Type B pancreatic cell (in vitro differentiated cells): ENCODE data around the gene UBE2D2. TPM values are rescaled to one million over a fixed set of nuclear protein-coding genes. Genes with fewer than 3 reads are reported as not detected.
A peak's percentile ranks its signal among the peaks of the same experiment; 100 is the strongest.
"Not testable (repeated sequence)": the region's sequence is repeated elsewhere in the genome, so short reads cannot be mapped to it uniquely, and the experiment has no call there.

Experiments
- DNase-seq: peaks from one replicate; pipeline ENCODE4 v3.0.0; 2021; ENCODE audit warnings: mixed read lengths; ENCODE audit not compliant: unreplicated experiment; ENCODE audit errors: extremely low spot score
- H3K27ac Mint-ChIP-seq: 2 replicates; pipeline ENCODE4 v1.8.0; 2021; ENCODE audit warnings: mild to moderate bottlenecking, mixed read lengths
- H3K27me3 Mint-ChIP-seq: 2 replicates; pipeline ENCODE4 v1.8.0; 2021; ENCODE audit warnings: mixed read lengths
- H3K36me3 Mint-ChIP-seq: 2 replicates; pipeline ENCODE4 v1.8.0; 2021; ENCODE audit warnings: mixed read lengths
- H3K4me1 Mint-ChIP-seq: one replicate; pipeline ENCODE4 v1.8.0; 2021; ENCODE audit warnings: mixed read lengths; ENCODE audit not compliant: unreplicated experiment
- H3K4me3 Mint-ChIP-seq: 2 replicates; pipeline ENCODE4 v1.8.0; 2021; ENCODE audit warnings: mild to moderate bottlenecking, mixed read lengths
- H3K9me3 Mint-ChIP-seq: 2 replicates; pipeline ENCODE4 v1.8.0; 2021; ENCODE audit warnings: mixed read lengths
- CTCF ChIP-seq: fragments of 200-600 bp; sonication (generic); conservative IDR thresholded peaks from 2 replicates; pipeline ENCODE4 v1.5.0; 2021; ENCODE audit warnings: antibody characterized with exemption, mild to moderate bottlenecking
- total RNA-seq: library from RNA; stranded (reverse); gene quantifications from 2 replicates; pipeline ENCODE4 v1.2.1, GENCODE V29; 2021; ENCODE audit warnings: low replicate concordance

UBE2D2 gene
- total RNA-seq, 1 donor from 2014 or later: 140 TPM

DNA sequence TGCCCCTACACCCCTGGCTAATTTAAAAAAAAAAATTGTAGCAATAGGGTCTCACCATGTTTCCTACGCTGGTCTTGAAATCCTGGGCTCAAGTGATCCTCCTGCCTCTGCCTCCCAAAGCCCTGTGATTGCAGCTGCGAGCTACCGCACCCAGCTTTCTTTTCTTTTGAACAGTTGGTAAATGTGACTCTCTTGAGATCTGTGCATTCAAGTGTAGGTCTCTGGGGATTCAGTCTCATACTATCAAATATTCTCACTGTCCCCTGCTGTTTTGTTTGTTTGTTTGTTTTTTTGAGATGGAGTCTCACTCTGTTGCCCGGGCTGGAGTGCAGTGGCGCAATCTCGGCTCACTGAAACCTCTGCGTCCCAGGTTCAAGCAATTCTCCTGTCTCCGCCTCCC lies 44.7 kb downstream of the UBE2D2 start:
- H3K27ac Mint-ChIP-seq: peak overlapping the region; percentile 61

GRCh38 chr5:139611703-139612584 lies 50.8 kb downstream of the UBE2D2 start:
- H3K36me3 Mint-ChIP-seq: peaks cover 12% of the 10 kb centered on the region
- H3K27ac Mint-ChIP-seq: peak overlapping the region; percentile 55

More for the DNA sequence above, 44.7 kb downstream of the UBE2D2 start:
- Mint-ChIP-seq H3K36me3 (peaks cover 15% of the 10 kb centered on the region), H3K4me1 (no peaks in the 10 kb centered on the region), H3K27me3 (no peaks in the 10 kb centered on the region), H3K9me3 (no peaks in the 10 kb centered on the region), H3K4me3 (no peak overlapping the region)
- DNase-seq: no peak
- TF ChIP-seq CTCF: no peak

DNA sequence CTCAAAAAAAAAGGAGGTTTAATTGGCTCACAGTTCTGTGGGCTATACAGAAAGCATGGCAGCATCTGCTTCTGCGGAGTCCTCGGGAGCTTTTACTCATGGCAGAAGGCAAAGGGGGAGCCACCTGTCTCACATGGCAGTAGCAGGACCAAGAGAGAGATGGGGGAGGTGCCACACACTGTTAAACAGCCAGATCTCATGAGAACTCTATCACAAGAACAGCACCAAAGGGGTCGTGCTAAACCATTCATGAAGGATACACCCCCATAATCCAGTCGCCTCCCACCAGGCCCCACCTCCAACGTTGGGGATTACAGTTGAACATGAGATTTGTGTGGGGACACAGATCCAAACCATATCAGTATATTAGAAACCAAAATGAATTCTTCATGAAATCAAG lies 58.7 kb downstream of the UBE2D2 start:
- H3K27me3 Mint-ChIP-seq: no peaks in the 10 kb centered on the region
- H3K9me3 Mint-ChIP-seq: no peaks in the 10 kb centered on the region
- DNase-seq: no peak
- H3K36me3 Mint-ChIP-seq: peaks cover 28% of the 10 kb centered on the region
- no peak overlapping the region for H3K4me3 Mint-ChIP-seq
- H3K27ac Mint-ChIP-seq: no peak overlapping the region
- no peaks in the 10 kb centered on the region for H3K4me1 Mint-ChIP-seq
- no peak for TF ChIP-seq CTCF

More at GRCh38 chr5:139611703-139612584, 50.8 kb downstream of the UBE2D2 start:
- TF ChIP-seq CTCF: no peak
- Mint-ChIP-seq H3K27me3 (no peaks in the 10 kb centered on the region), H3K9me3 (no peaks in the 10 kb centered on the region), H3K4me1 (peaks cover 5% of the 10 kb centered on the region), H3K4me3 (no peak overlapping the region)
- peak; percentile 11 for DNase-seq

DNA sequence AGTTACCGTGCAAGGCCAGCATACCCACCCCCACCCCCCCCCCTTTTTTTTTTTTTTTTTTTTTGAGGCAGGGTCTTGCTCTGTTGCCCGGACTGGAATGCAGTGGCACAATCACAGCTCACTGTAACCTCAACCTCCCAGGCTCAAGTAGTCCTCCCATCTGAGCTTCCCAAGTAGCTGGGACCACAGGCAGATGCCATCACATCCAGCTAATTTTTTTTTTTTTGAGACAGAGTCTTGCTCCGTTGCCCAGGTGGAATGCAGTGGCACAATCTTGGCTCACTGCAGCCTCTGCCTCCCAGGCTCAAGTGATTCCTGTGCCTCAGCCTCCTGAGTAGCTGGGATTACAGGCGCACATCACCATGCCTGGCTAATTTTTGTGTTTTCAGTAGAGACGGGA lies 64.3 kb downstream of the UBE2D2 start:
- peaks cover 32% of the 10 kb centered on the region for H3K36me3 Mint-ChIP-seq
- H3K9me3 Mint-ChIP-seq, DNase-seq, H3K27ac Mint-ChIP-seq, H3K4me1 Mint-ChIP-seq, H3K27me3 Mint-ChIP-seq, H3K4me3 Mint-ChIP-seq: not testable (repeated sequence)

DNA sequence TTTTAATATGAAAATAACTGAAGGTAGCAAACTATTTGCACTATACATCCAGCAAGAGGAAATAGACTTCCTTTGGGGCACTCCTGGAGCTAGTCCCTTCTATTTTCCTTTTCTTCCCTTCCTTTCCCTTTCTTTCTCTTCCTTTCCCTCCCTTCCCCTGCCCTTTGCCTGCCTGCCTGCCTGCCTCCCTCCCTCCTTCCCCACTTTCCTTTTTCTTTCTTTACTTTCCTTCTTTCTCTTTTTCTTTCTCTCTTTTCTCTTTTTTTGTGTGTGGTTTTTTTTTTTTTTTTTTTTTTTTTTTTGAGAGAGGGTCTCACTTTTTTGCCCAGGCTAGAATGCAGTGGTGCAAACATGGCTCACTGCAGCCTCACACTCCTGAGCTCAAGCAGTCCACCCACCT lies 69.7 kb downstream of the UBE2D2 start:
- Mint-ChIP-seq H3K4me3 (no peak overlapping the region), H3K4me1 (peaks cover 19% of the 10 kb centered on the region), H3K36me3 (peaks cover 19% of the 10 kb centered on the region), H3K27me3 (no peaks in the 10 kb centered on the region), H3K9me3 (no peaks in the 10 kb centered on the region), H3K27ac (no peak overlapping the region)
- no peak for TF ChIP-seq CTCF
- no peak for DNase-seq

DNA sequence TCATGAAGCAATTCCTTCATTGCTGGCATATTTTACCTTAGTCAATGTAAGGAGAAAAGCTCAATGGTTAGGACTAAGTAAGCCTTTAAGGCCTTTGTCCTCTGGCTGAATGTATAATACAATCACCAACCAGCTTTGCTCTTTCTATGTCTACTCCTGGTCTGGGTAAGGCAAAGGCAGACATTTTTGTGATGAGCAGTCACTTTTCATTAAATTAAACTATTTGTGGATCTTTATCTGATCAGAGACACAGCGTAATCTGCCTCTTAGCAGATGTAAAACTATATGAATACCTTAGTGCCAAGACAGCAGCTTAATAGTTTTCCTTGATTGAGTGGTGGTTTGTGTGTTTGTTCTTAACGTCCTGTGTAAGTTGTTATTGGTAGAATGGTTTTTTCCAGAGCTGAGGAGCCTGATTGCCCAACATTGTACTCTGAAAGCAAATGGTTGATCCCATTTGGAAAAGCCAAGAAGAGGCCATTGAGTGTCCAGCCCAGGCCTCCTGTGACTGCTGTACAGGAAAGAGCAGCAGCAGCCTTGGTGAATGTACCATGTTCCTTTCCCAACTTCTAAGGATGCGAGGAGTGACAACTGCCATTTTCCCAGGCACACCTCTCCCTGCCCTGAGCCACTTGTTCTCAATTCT lies 70.5 kb downstream of the UBE2D2 start:
- Mint-ChIP-seq H3K27ac (no peak overlapping the region), H3K27me3 (no peaks in the 10 kb centered on the region), H3K4me3 (no peak overlapping the region), H3K36me3 (peaks cover 19% of the 10 kb centered on the region), H3K9me3 (no peaks in the 10 kb centered on the region), H3K4me1 (peaks cover 27% of the 10 kb centered on the region)
- no peak for TF ChIP-seq CTCF
- no peak for DNase-seq
